ENCODE data around the gene WDR45B. TPM values are rescaled to one million over a fixed set of nuclear protein-coding genes. Genes with fewer than 3 reads are reported as not detected.

WDR45B gene
- total and polyA plus RNA-seq, 2 donors (not counting 3 experiments of a cell fraction or from before 2014, with no cell fraction given), result 62.0 to 76.7 TPM

DNA sequence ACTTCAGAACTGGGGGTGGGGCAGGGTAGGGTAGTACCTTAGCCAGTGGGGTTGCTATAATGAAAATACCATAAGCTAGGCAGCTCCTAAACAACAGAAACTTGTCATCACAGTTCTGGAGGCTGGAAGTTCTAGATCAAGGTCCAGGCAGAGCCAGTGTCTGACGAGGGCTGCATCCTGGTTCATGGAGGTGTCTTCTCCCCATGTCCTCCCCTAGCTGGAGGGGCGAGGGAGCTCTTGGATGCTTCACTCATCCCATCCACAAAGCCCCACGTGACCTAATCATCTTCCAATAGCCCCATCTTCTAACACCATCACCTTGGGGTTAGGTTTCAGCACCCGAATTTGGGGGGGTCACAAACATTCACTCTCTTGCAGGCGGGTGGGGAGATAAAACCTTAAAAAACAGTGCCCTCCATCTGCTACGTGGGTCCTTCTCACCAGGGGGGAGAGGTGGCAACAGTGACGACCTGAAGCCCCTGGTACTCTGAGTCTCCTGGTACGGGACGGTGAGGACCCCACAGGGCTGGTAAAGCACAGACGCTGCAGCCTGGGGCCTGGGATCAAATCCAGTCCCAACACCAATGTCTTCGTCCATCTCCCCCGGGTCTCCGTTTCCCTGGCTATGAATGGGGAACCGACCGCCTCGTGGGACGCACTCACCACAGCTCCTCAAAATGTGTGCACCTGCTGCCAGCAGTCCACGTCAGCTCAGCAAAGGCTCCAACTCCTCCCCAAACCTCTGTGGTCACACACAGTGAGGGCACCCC lies 27.4 kb upstream of the WDR45B start:
- H2AFZ ChIP-seq (ENCODE audit: low read depth, low read length), result no peak overlapping the region
- POLR2A ChIA-PET, result no interaction called here
- H3K4me3 ChIP-seq (replicated peaks in 1 of 3; ENCODE audit: insufficient read depth in 1 of 3, low read depth in 1 of 3, low read length in 3 of 3), result no peak overlapping the region
- no peaks in the 10 kb centered on the region for H3K27me3 ChIP-seq (ENCODE audit: control insufficient read depth in 2 of 2, insufficient read depth in 2 of 2, low read length in 2 of 2)
- no peaks in the 10 kb centered on the region for H3K9me3 ChIP-seq (replicated peaks; ENCODE audit: control insufficient read depth, insufficient read depth, low read length)
- H3K27ac ChIP-seq (ENCODE audit: insufficient read depth, low read depth, low read length), result no peak overlapping the region
- H3K9me1 ChIP-seq (replicated peaks; ENCODE audit: control insufficient read depth, extremely low read depth, insufficient read depth, low read length), result no peaks in the 10 kb centered on the region
- H3K9ac ChIP-seq (replicated peaks; ENCODE audit: extremely low read depth, insufficient read depth, low read length), result no peak overlapping the region
- H3K79me2 ChIP-seq (ENCODE audit: control insufficient read depth, insufficient read depth, low read length), result no peaks in the 10 kb centered on the region
- no TSS peak for BruUV-seq (replicated peaks)
- intact Hi-C loops (cut with micrococcal nuclease) (no loop called here), dilution Hi-C loops (cut with MboI; ENCODE audit: extremely low pct_ligation_motif_present, low sequenced_read_pairs) (no loop called here)
- no peak for DNase-seq (ENCODE audit: low read depth, low spot score)
- no peak overlapping the region for H3K4me2 ChIP-seq (ENCODE audit: insufficient read depth, low read length)
- TF ChIP-seq, protein P1, sequence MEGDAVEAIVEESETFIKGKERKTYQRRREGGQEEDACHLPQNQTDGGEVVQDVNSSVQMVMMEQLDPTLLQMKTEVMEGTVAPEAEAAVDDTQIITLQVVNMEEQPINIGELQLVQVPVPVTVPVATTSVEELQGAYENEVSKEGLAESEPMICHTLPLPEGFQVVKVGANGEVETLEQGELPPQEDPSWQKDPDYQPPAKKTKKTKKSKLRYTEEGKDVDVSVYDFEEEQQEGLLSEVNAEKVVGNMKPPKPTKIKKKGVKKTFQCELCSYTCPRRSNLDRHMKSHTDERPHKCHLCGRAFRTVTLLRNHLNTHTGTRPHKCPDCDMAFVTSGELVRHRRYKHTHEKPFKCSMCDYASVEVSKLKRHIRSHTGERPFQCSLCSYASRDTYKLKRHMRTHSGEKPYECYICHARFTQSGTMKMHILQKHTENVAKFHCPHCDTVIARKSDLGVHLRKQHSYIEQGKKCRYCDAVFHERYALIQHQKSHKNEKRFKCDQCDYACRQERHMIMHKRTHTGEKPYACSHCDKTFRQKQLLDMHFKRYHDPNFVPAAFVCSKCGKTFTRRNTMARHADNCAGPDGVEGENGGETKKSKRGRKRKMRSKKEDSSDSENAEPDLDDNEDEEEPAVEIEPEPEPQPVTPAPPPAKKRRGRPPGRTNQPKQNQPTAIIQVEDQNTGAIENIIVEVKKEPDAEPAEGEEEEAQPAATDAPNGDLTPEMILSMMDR (IDR thresholded peaks at IDR 0.05; ENCODE audit: extremely low read depth in 1 of 2, insufficient read depth in 1 of 2, low read depth in 1 of 2, low read length in 2 of 2), result no peak
- TF ChIP-seq GATA2 (IDR thresholded peaks at IDR 0.05; ENCODE audit: insufficient read depth, insufficient read length, low read depth, low read length) (no peak), POLR2A (IDR thresholded peaks at IDR 0.05; ENCODE audit: low read depth, low read length) (no peak), EZH2 (IDR thresholded peaks at IDR 0.05; ENCODE audit: borderline replicate concordance, low read depth, low read length, severe bottlenecking) (no peak), POLR2AphosphoS5 (IDR thresholded peaks at IDR 0.05; ENCODE audit: insufficient read depth, low read depth, low read length) (no peak), FOS (IDR thresholded peaks at IDR 0.05; ENCODE audit: borderline replicate concordance, insufficient read depth, low read length) (no peak), JUN (IDR thresholded peaks at IDR 0.05; ENCODE audit: borderline replicate concordance, insufficient read depth, insufficient read length, low read depth) (no peak), MYC (IDR thresholded peaks at IDR 0.05; ENCODE audit: low read depth, low read length) (no peak)
- TF ChIP-seq, protein P2, sequence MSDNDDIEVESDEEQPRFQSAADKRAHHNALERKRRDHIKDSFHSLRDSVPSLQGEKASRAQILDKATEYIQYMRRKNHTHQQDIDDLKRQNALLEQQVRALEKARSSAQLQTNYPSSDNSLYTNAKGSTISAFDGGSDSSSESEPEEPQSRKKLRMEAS (IDR thresholded peaks at IDR 0.05; ENCODE audit: insufficient read depth, insufficient read length), result no peak
- CTCF ChIA-PET, result interaction anchor here (0.9 kb wide), 1 partner anchor 98 kb away, joined by 3 read pairs; no protein-coding TSS in a partner anchor
- no peaks in the 10 kb centered on the region for H4K20me1 ChIP-seq (replicated peaks; ENCODE audit: control insufficient read depth, extremely low read depth, insufficient read depth, low read length)
- H3K36me3 ChIP-seq (ENCODE audit: control insufficient read depth in 2 of 2, extremely low read depth in 1 of 2, insufficient read depth in 2 of 2, low read length in 2 of 2), result no peaks in the 10 kb centered on the region
- no peaks in the 10 kb centered on the region for H3K4me1 ChIP-seq (ENCODE audit: control insufficient read depth, extremely low read depth, insufficient read depth, low read length)
- no peak for FAIRE-seq
